ENCODE results near the gene KLHL22. TPM values are rescaled to one million over a fixed set of nuclear protein-coding genes. Genes with fewer than 3 reads are reported as not detected.
A peak's percentile ranks its signal among the peaks of the same experiment; 100 is the strongest.

Gene KLHL22
- total and polyA plus RNA-seq, 5 donors, result 17.9 to 25.8 (median 20.5) TPM

DNA sequence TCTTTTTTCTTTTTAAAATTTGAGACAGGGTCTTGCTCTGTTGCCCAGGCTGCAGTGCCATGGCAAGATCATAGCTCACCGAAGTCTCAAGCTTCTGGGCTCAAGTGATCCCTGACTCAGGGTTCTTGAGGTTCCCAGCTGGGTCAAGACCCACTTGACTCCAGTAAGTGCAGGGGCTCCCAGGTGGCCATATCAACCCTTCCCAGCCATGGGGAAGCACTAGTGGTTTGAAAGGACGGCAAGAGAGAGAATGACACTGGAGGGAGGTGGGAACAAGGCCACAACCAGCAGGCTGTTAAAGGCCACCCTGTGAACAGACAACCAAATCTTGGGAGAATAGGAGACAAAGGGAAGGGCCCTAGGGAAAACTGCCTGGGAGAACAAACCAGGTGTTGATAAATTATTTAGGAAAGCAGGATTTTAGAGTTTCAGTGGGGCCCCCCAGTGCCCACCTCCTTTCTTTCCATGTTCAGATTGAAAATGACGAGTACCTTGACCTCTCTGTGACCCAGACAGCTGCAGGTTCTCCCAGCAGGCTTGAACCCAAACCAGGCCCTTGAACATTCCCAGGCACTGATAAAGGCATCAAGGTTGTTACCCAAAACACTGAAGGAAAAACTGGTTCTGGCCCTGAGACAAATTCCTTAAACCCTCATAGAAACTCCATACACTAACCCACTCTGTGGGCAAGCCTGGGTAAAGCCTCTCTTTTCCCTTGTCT, 28.8 kb downstream of the KLHL22 start:
- H3K9me3 ChIP-seq (ENCODE audit: control insufficient read depth, low read length), result no peaks in the 10 kb centered on the region
- no peak overlapping the region for H3K4me3 ChIP-seq (ENCODE audit: low read length)
- H3K27me3 ChIP-seq (ENCODE audit: control insufficient read depth, insufficient read depth), result no peaks in the 10 kb centered on the region
- ATAC-seq (no peak), DNase-seq (no peak)
- H3K4me1 ChIP-seq (ENCODE audit: control insufficient read depth, insufficient read depth, low read length), result peaks cover 2% of the 10 kb centered on the region
- intact Hi-C loops (cut with DNase I), result no loop called here
- H3K27ac ChIP-seq (ENCODE audit: low read length), result no peak overlapping the region
- WGBS, result 89% methylated on average over 3 of the region's 3 CpGs

DNA sequence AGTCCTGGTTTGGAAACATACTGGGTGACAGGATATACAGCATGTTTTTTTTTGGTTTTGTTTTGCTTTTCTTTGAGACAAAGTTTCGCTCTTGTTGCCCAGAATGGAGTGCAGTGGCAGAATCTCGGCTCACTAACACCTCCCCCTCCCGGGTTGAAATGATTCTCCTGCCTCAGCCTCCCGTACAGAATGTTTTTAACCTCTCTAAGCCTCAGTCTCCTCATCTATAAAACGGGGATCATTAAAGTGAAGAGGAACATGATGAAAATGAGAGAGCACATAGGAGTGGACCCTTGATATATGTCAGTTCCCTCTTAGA, 29.9 kb downstream of the KLHL22 start:
- Histone ChIP-seq H3K4me3 (ENCODE audit: low read length) (no peak overlapping the region), H3K9me3 (ENCODE audit: control insufficient read depth, low read length) (no peaks in the 10 kb centered on the region), H3K27ac (ENCODE audit: low read length) (no peak overlapping the region), H3K27me3 (ENCODE audit: control insufficient read depth, insufficient read depth) (no peaks in the 10 kb centered on the region), H3K4me1 (ENCODE audit: control insufficient read depth, insufficient read depth, low read length) (peaks cover 2% of the 10 kb centered on the region)
- intact Hi-C loops (cut with DNase I), result no loop called here
- DNase-seq (no peak), ATAC-seq (no peak)
- WGBS, result 89% methylated on average over 5 of the region's 5 CpGs

DNA sequence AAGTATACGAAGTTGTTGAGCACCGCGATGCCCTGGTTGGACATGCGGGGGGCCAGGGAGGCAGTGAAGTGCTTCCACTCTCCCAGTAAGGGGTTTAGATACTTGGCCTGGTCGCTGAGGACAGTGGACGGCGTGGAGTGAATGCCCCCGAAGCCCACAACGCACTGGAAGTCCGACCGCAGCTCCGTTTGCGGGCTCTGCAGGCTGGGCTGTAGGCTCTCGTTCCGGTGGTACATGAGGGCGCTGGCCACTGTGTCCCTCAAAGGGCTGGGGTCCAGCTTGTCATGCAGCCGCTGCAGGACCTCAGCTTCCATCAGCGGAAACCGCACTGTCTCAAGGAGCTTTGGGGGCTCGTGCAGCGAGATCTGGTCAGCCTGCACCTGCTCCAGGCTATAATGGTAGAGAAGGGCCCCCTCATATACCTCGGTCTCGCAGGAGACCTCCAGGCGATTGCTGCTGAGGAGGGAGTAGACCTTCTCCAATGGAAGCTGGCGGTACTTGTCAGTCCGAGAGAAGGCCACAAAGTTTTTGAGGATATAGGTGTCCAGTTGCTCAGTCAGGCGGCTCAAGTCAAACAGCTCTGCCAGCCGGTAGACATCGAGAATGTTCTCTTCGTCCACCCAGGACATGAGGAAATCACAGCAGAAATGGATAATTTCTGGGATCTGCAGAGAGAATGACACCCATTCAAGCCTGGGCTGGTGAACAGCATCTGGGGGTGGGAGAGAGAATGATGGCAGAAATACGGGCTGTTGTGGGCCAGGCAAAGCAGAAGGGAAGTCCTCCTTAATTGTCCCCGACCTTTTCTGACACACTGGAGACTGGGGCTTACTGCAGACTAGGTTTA, 30.5 kb downstream of the KLHL22 start:
- H3K4me3 ChIP-seq (ENCODE audit: low read length), result no peak overlapping the region
- H3K27me3 ChIP-seq (ENCODE audit: control insufficient read depth, insufficient read depth), result no peaks in the 10 kb centered on the region
- H3K27ac ChIP-seq (ENCODE audit: low read length), result no peak overlapping the region
- intact Hi-C loops (cut with DNase I), result no loop called here
- no peak for ATAC-seq
- peaks cover 2% of the 10 kb centered on the region for H3K4me1 ChIP-seq (ENCODE audit: control insufficient read depth, insufficient read depth, low read length)
- DNase-seq, result peak in 1 of 3 donors; percentile 32
- H3K9me3 ChIP-seq (ENCODE audit: control insufficient read depth, low read length), result no peaks in the 10 kb centered on the region
- 94% methylated on average over 32 of the region's 32 CpGs for WGBS

DNA sequence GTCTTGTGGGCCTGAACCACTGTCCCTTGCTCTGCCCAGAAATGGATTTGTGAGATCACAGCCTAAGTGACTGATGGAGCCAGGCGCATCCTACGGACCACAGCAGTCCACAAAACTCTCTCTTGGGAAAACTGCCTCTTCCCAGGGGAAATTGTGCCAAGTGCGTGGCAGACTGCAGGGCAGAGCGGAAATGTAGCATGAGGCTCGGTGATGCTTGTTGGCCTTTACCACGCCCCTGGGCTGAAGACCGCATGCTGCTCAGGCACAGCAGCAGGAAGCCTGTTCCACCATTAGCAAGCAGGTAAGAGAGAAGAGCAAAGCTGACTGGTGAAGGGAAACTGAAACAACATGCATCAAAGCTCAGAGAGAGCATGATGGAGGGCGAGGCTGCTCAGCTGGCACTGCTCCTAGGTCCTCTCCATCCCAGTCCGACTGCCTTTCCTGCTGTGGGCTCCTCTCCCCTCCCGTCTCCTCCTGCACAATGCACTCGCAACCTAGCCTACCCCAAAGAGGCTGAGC, 31.4 kb downstream of the KLHL22 start:
- intact Hi-C loops (cut with DNase I), result no loop called here
- Histone ChIP-seq H3K9me3 (ENCODE audit: control insufficient read depth, low read length) (no peaks in the 10 kb centered on the region), H3K4me3 (ENCODE audit: low read length) (no peak overlapping the region), H3K4me1 (ENCODE audit: control insufficient read depth, insufficient read depth, low read length) (peaks cover 2% of the 10 kb centered on the region), H3K27me3 (ENCODE audit: control insufficient read depth, insufficient read depth) (no peaks in the 10 kb centered on the region), H3K27ac (ENCODE audit: low read length) (no peak overlapping the region)
- WGBS, result 88% methylated on average over 11 of the region's 11 CpGs
- DNase-seq (peak in 2 of 3 donors; percentile 14 to 56), ATAC-seq (no peak)

DNA sequence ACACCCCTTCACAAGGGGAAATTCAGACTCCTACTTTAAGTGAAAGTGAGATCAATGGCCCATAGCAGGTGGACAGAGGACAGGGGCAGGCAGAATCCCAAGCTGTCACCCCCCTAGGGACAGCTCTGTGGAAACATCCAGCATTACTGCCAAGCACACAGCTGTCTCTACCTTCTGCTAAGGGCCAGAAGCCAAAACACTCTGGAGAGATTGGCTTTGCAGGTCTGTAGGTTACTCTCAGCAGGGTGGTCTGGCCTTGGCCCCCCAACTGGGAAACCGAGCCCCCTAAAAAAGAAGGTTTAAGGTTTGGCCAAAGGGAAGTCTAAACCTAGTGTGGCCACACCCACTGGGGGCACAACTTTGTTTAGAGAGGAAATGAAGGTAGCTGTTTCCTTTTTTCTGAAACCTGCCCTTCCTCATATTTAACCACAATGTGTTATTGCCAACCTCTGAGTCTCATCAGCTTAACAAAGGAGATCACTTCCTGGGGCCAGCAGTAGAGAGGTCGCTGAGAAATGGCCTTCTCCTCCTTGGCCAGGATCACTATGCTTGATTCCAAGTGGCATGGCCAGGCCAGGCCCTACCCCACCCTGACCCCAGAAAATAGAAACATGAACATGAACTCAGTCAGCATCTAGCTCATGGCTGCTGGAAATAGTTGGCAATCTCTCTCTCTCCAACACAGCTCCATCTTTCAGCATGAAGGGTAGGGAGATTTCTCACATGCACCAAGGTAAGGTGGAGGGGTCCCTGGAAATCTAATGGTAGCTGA, 32.1 kb downstream of the KLHL22 start:
- Histone ChIP-seq H3K9me3 (ENCODE audit: control insufficient read depth, low read length) (no peaks in the 10 kb centered on the region), H3K27ac (ENCODE audit: low read length) (no peak overlapping the region), H3K27me3 (ENCODE audit: control insufficient read depth, insufficient read depth) (no peaks in the 10 kb centered on the region), H3K4me1 (ENCODE audit: control insufficient read depth, insufficient read depth, low read length) (peaks cover 2% of the 10 kb centered on the region), H3K4me3 (ENCODE audit: low read length) (no peak overlapping the region)
- WGBS, result 53% methylated on average over 2 of the region's 2 CpGs
- ATAC-seq (peak; percentile 10 to 45), DNase-seq (peak in 1 of 3 donors; percentile 27)
- intact Hi-C loops (cut with DNase I), result no loop called here

DNA sequence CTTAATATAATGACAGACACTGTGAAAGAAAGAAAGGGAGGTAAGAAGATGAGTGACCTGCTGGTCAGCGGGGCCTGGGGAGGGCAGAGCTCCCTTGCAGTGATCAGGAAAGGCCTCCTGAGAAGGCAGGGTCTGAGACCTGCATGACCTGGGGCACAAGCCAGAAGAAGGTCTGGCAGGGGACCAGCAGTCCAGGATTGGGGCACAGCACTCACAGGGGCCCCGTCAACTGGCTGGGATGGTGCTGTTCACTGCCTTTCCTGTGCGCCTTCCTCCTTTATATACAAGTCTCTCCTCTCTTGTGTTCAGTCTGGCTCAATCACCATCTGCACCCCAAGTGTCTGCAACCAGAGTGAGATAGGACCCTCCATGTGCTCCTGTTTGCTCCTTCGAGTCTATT, 35.7 kb downstream of the KLHL22 start:
- intact Hi-C loops (cut with DNase I), result loop anchor here in 1 of 4 donors (5.0 kb wide), 1 partner anchor 38 kb away; no protein-coding TSS in a partner anchor
- 96% methylated on average over 4 of the region's 4 CpGs for WGBS
- Histone ChIP-seq H3K27me3 (ENCODE audit: control insufficient read depth, insufficient read depth) (no peaks in the 10 kb centered on the region), H3K9me3 (ENCODE audit: control insufficient read depth, low read length) (no peaks in the 10 kb centered on the region), H3K4me1 (ENCODE audit: control insufficient read depth, insufficient read depth, low read length) (peaks cover 2% of the 10 kb centered on the region), H3K4me3 (ENCODE audit: low read length) (no peak overlapping the region), H3K27ac (ENCODE audit: low read length) (no peak overlapping the region)
- ATAC-seq, result no peak
- DNase-seq, result peak in 1 of 3 donors; percentile 21

DNA sequence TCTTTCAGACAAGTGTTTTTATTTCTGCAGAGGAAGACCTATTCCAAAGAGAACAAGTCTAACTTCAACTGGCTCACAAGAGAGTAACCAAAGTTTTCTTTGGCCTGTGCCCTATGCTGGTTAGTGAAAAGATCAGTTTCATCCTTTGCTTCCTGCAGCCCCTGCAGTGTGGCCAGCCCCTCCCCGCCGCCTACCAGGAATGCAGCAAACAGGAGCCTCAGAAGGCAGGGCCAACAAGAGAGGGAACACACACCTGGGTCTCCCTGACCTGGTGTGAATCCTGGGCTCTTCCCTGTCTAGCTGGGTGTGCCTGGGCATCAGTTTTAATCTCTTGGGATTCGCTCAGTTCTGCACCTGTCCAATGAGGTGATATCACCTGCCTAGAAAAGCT, 36.4 kb downstream of the KLHL22 start:
- H3K4me3 ChIP-seq (ENCODE audit: low read length), result no peak overlapping the region
- peaks cover 2% of the 10 kb centered on the region for H3K4me1 ChIP-seq (ENCODE audit: control insufficient read depth, insufficient read depth, low read length)
- ATAC-seq (no peak), DNase-seq (peak in 1 of 3 donors; percentile 16)
- 90% methylated on average over 3 of the region's 3 CpGs for WGBS
- intact Hi-C loops (cut with DNase I), result loop anchor here in 1 of 4 donors (5.0 kb wide), 1 partner anchor 37 kb away; no protein-coding TSS in a partner anchor
- no peak overlapping the region for H3K27ac ChIP-seq (ENCODE audit: low read length)
- no peaks in the 10 kb centered on the region for H3K9me3 ChIP-seq (ENCODE audit: control insufficient read depth, low read length)
- H3K27me3 ChIP-seq (ENCODE audit: control insufficient read depth, insufficient read depth), result no peaks in the 10 kb centered on the region

DNA sequence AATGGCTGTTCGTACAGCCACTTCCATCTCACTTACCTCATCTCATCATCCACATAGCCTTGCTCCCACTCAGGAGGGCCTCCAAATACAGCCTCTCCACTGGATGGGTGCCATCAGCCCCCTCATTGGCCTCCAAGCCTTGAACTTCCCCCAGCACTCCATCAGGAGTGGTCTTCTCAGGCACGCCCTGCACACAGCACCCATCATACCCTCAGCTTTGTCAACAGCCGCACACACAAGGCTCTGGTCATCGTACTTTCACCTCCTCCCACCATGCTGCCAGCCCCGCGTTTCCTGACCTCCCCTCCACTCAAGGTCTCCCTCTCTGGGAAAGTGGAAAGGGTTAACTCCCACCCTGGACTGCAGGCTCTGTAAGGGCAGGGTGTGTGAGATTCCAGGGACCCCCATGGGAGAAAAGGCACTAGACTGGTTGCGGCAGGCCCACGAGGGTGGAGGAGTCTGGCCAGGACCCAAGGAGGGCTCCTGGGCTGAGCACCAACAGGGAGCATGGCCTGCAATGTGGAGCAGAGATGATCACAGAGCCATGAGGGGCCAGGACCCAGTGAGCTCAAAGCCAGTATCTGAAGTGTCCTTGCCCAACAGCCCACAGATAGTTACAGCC, 37.0 kb downstream of the KLHL22 start:
- Histone ChIP-seq H3K27ac (ENCODE audit: low read length) (no peak overlapping the region), H3K9me3 (ENCODE audit: control insufficient read depth, low read length) (no peaks in the 10 kb centered on the region), H3K4me3 (ENCODE audit: low read length) (no peak overlapping the region), H3K27me3 (ENCODE audit: control insufficient read depth, insufficient read depth) (no peaks in the 10 kb centered on the region), H3K4me1 (ENCODE audit: control insufficient read depth, insufficient read depth, low read length) (peaks cover 2% of the 10 kb centered on the region)
- DNase-seq, result peak in 2 of 3 donors; percentile 50
- intact Hi-C loops (cut with DNase I), result loop anchor here in 1 of 4 donors (5.0 kb wide), 1 partner anchor 36 kb away; no protein-coding TSS in a partner anchor
- 70% methylated on average over 8 of the region's 8 CpGs for WGBS
- no peak for ATAC-seq

DNA sequence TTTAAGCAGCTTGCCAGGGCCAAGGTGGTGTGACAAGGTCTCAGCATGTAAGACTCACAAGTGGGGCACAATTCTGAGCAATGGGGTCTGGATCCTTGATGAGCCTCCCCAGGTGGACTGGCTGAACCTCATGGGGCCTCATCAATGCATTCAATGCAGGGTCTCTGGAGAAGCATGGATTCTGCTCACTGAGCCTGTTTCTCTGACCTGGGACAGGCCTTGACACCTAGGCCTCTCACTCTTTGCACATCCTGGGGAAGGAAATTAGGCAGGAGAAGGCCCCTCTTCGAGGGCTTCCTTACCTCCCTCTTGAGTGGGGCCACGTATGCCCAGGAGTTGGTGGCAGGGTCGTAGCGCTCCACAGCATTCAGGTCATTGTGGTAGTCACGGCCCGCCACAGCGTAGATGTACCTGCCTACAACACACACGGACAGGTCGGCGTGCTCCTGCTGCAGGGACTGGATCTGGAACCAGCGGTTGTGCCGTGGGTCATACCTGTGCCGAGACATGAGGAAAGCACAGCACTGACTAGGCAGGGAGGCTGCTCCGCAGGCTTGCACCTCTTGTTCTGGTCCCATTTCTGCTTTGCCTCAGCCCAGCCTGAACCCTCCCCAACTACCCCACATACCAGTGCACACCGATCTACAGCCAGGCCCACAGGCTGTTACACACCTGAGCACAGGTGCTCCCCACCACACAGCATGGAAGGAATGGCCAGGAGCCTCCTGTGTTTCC, 37.9 kb downstream of the KLHL22 start:
- Histone ChIP-seq H3K4me1 (ENCODE audit: control insufficient read depth, insufficient read depth, low read length) (no peaks in the 10 kb centered on the region), H3K27me3 (ENCODE audit: control insufficient read depth, insufficient read depth) (no peaks in the 10 kb centered on the region), H3K9me3 (ENCODE audit: control insufficient read depth, low read length) (no peaks in the 10 kb centered on the region), H3K27ac (ENCODE audit: low read length) (no peak overlapping the region), H3K4me3 (ENCODE audit: low read length) (no peak overlapping the region)
- DNase-seq (peak in 1 of 3 donors; percentile 51), ATAC-seq (no peak)
- intact Hi-C loops (cut with DNase I), result loop anchor here in 2 of 4 donors (2.0 to 5.0 kb wide), 2 partner anchors 35 to 37 kb away; no protein-coding TSS in a partner anchor
- WGBS, result 90% methylated on average over 15 of the region's 15 CpGs

DNA sequence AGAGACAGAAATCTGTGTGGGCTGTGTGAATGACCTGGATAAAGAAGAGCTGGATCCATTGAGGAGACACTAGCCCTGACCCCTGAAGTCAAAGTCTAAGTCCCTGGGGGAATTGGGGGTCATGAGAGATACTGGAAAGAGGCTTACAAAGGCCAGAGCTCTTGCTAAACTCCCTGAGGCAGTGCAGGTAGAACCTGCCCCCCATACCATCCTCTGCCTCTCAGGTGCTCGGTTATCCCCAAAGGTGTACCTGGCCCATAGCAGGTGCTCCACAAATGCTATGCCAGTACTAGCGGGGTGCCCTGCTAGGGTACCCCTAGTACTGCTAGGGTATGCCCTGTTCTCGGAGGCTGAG, 38.9 kb downstream of the KLHL22 start:
- no peak overlapping the region for H3K27ac ChIP-seq (ENCODE audit: low read length)
- no peak for ATAC-seq
- no peaks in the 10 kb centered on the region for H3K27me3 ChIP-seq (ENCODE audit: control insufficient read depth, insufficient read depth)
- no peak overlapping the region for H3K4me3 ChIP-seq (ENCODE audit: low read length)
- H3K9me3 ChIP-seq (ENCODE audit: control insufficient read depth, low read length), result no peaks in the 10 kb centered on the region
- no peaks in the 10 kb centered on the region for H3K4me1 ChIP-seq (ENCODE audit: control insufficient read depth, insufficient read depth, low read length)
- intact Hi-C loops (cut with DNase I), result loop anchor here in 3 of 4 donors (1.0 to 5.0 kb wide), 3 partner anchors 34 to 38 kb away; no protein-coding TSS in a partner anchor
- WGBS, result 95% methylated on average over 3 of the region's 3 CpGs
- peak in 2 of 3 donors; percentile 13 to 19 for DNase-seq

Data from right cardiac atrium (tissue), 5 donors.